NT2/D1 (cell line): ENCODE data around the gene EIF4G1.

Source experiments
- SUZ12 ChIP-seq: IDR thresholded peaks from 2 replicates; pipeline ENCODE4 v1.6.1; 2011; ENCODE audit not compliant: insufficient read length, insufficient read depth; ENCODE audit errors: extremely low read depth
- YY1 ChIP-seq: IDR thresholded peaks from 2 replicates; pipeline ENCODE4 v1.6.1; 2011; ENCODE audit not compliant: insufficient read length, insufficient read depth
- ZNF274 ChIP-seq: IDR thresholded peaks from 2 replicates; pipeline ENCODE4 v1.6.1; 2011; ENCODE audit warnings: mild to moderate bottlenecking, low read depth, low read length

- TF ChIP-seq ZNF274: no peak
- TF ChIP-seq YY1: no peak
- no peak for TF ChIP-seq SUZ12
Measured at GRCh38 chr3:184338511-184338945, 24.1 kb downstream of the EIF4G1 start.
